Neuronal stem cell (in vitro differentiated cells): ENCODE data around the gene ACOXL.

Source experiments
- DNase-seq: peaks from one replicate; pipeline ENCODE4 v3.0.0-alpha.2; 2013; ENCODE audit warnings: low spot score
- H2AFZ ChIP-seq: one replicate; pipeline ENCODE4 v1.6.1; 2013; ENCODE audit warnings: mild to moderate bottlenecking, low read length, inconsistent platforms
- H2AK5ac ChIP-seq: 2 replicates; pipeline ENCODE4 v1.6.1; 2013; ENCODE audit warnings: low read depth, mild to moderate bottlenecking, inconsistent platforms, low read length, moderate library complexity, mixed read lengths
- H2BK120ac ChIP-seq: 2 replicates; pipeline ENCODE4 v1.6.1; 2013; ENCODE audit warnings: low read depth, mild to moderate bottlenecking, inconsistent platforms, low read length, moderate library complexity, mixed read lengths
- H2BK12ac ChIP-seq: one replicate; pipeline ENCODE4 v1.6.1; 2013; ENCODE audit warnings: low read length, inconsistent platforms
- H2BK15ac ChIP-seq: 2 replicates; pipeline ENCODE4 v1.6.1; 2013; ENCODE audit warnings: mild to moderate bottlenecking, low read length, inconsistent platforms, mixed read lengths
- H2BK5ac ChIP-seq: one replicate; pipeline ENCODE4 v1.6.1; 2013; ENCODE audit warnings: inconsistent platforms, mild to moderate bottlenecking, low read length, moderate library complexity
- H3K14ac ChIP-seq: one replicate; pipeline ENCODE4 v1.6.1; 2013; ENCODE audit warnings: low read length, inconsistent platforms
- H3K18ac ChIP-seq: 2 replicates; pipeline ENCODE4 v1.6.1; 2013; ENCODE audit warnings: low read length, inconsistent platforms
- H3K23ac ChIP-seq: 2 replicates; pipeline ENCODE4 v1.6.1; 2013; ENCODE audit warnings: low read depth, mild to moderate bottlenecking, mixed read lengths, low read length, inconsistent platforms; ENCODE audit not compliant: poor library complexity
- H3K27ac ChIP-seq: replicated peaks from 3 replicates; pipeline ENCODE4 v1.5.1; 2013; ENCODE audit warnings: low read length, inconsistent platforms
- H3K27me3 ChIP-seq, 3 experiments: 2 replicates each; pipeline ENCODE4 v1.6.1; 2013; ENCODE audit warnings: low read length in 3 of 3, mild to moderate bottlenecking in 2 of 3, inconsistent platforms in 1 of 3, low read depth in 1 of 3, mixed read lengths in 1 of 3, moderate library complexity in 1 of 3; ENCODE audit not compliant: control insufficient read depth in 3 of 3, insufficient read depth in 3 of 3
- H3K36me3 ChIP-seq, 2 donors: replicated peaks in 1 of 2; 2 replicates each; pipeline ENCODE4 v1.6.1; 2013; ENCODE audit warnings: low read length in 2 of 2; ENCODE audit not compliant: control insufficient read depth in 2 of 2, insufficient read depth in 2 of 2
- H3K4ac ChIP-seq: 2 replicates; pipeline ENCODE4 v1.6.1; 2013; ENCODE audit warnings: inconsistent platforms, mild to moderate bottlenecking, low read length, moderate library complexity
- H3K4me1 ChIP-seq, 2 donors: 1 replicate in 1 of 2; 2 replicates in 1 of 2; pipeline ENCODE4 v1.6.1; 2013; ENCODE audit warnings: low read length in 2 of 2, low read depth in 1 of 2; ENCODE audit not compliant: control insufficient read depth in 2 of 2, insufficient read depth in 1 of 2
- H3K4me2 ChIP-seq: one replicate; pipeline ENCODE4 v1.6.1; 2013; ENCODE audit warnings: mild to moderate bottlenecking, low read length, inconsistent platforms; ENCODE audit not compliant: insufficient read depth, poor library complexity, severe bottlenecking
- H3K4me3 ChIP-seq, 2 donors: 2 replicates each; pipeline ENCODE4 v1.5.1; 2013; ENCODE audit warnings: low read length in 2 of 2, mild to moderate bottlenecking in 2 of 2, inconsistent platforms in 1 of 2, moderate library complexity in 1 of 2
- H3K79me1 ChIP-seq: one replicate; pipeline ENCODE4 v1.6.1; 2013; ENCODE audit warnings: low read depth, mild to moderate bottlenecking, inconsistent platforms, low read length, moderate library complexity
- H3K9ac ChIP-seq: one replicate; pipeline ENCODE4 v1.6.1; 2013; ENCODE audit warnings: mild to moderate bottlenecking, low read depth, low read length, inconsistent platforms; ENCODE audit not compliant: poor library complexity
- H3K9me3 ChIP-seq, 2 donors: replicated peaks in 1 of 2; 2 replicates each; pipeline versions ENCODE3 to v1.6.1; 2013; ENCODE audit warnings: low read length in 2 of 2, mild to moderate bottlenecking in 2 of 2, inconsistent platforms in 1 of 2, low read depth in 1 of 2, mixed read lengths in 1 of 2, moderate library complexity in 1 of 2; ENCODE audit not compliant: control insufficient read depth in 2 of 2, insufficient read depth in 1 of 2
- H4K8ac ChIP-seq: one replicate; pipeline ENCODE4 v1.6.1; 2013; ENCODE audit warnings: low read depth, mild to moderate bottlenecking, inconsistent platforms, low read length, moderate library complexity
- H4K91ac ChIP-seq: one replicate; pipeline ENCODE4 v1.6.1; 2013; ENCODE audit warnings: low read length, low read depth, mild to moderate bottlenecking, inconsistent platforms; ENCODE audit not compliant: poor library complexity
- WGBS, 2 donors: extraction: QIAGEN DNeasy Blood & Tissue Kit; methylation state at CpG; one replicate each; pipeline ENCODE4 v1.1.7; 2013; ENCODE audit warnings: missing lambda C conversion rate in 2 of 2, mixed read lengths in 1 of 2; ENCODE audit not compliant: insufficient read length in 2 of 2, insufficient replicate concordance in 1 of 2; ENCODE audit errors: extremely low coverage in 2 of 2; 5-methylcytosine and 5-hydroxymethylcytosine counted together

The ACOXL gene

GRCh38 chr2:111015283-111015995 lies 283.1 kb downstream of the ACOXL start:
- H4K91ac ChIP-seq: no peak overlapping the region
- H2AFZ ChIP-seq: no peak overlapping the region
- no peak for DNase-seq
- no peak overlapping the region for H2BK15ac ChIP-seq
- H4K8ac ChIP-seq: no peak overlapping the region
- no peak overlapping the region for H2BK120ac ChIP-seq
- no peak overlapping the region for H3K23ac ChIP-seq
- no CpG with 5 or more reads among the region's 2 CpGs for WGBS, 2 donors
- no peak overlapping the region for H3K4ac ChIP-seq
- no peak overlapping the region for H2BK12ac ChIP-seq
- no peak overlapping the region for H2AK5ac ChIP-seq
- no peak overlapping the region for H3K4me2 ChIP-seq
- no peaks in the 10 kb centered on the region for H3K36me3 ChIP-seq
- no peak overlapping the region for H3K9ac ChIP-seq
- H3K14ac ChIP-seq: no peak overlapping the region
- H3K27ac ChIP-seq: no peak overlapping the region
- H3K4me3 ChIP-seq: no peak overlapping the region
- H2BK5ac ChIP-seq: no peak overlapping the region
- H3K9me3 ChIP-seq: no peaks in the 10 kb centered on the region
- H3K79me1 ChIP-seq: no peaks in the 10 kb centered on the region
- H3K27me3 ChIP-seq: no peaks in the 10 kb centered on the region
- H3K18ac ChIP-seq: no peak overlapping the region
- H3K4me1 ChIP-seq: peaks cover 0 to 6% of the 10 kb centered on the region in 2 donors

- Histone ChIP-seq H3K4ac (no peak overlapping the region), H3K14ac (no peak overlapping the region), H3K4me3 (no peak overlapping the region), H2AFZ (peak overlapping the region; percentile 5), H3K36me3 (no peaks in the 10 kb centered on the region), H4K8ac (no peak overlapping the region), H3K79me1 (no peaks in the 10 kb centered on the region), H3K27ac (no peak overlapping the region), H3K23ac (no peak overlapping the region), H3K18ac (no peak overlapping the region), H2AK5ac (peak overlapping the region; percentile 8), H4K91ac (no peak overlapping the region), H2BK12ac (no peak overlapping the region), H3K27me3 (no peaks in the 10 kb centered on the region), H3K4me1 (peaks cover 0 to 6% of the 10 kb centered on the region in 2 donors), H3K9ac (no peak overlapping the region), H2BK15ac (peak overlapping the region; percentile 11), H2BK5ac (no peak overlapping the region), H3K9me3 (no peaks in the 10 kb centered on the region), H2BK120ac (no peak overlapping the region), H3K4me2 (no peak overlapping the region)
- WGBS, 2 donors: no CpG with 5 or more reads among the region's 7 CpGs
- no peak for DNase-seq
Observed at GRCh38 chr2:111017034-111017622, 284.8 kb downstream of the ACOXL start.

GRCh38 chr2:111017909-111018308 lies 285.5 kb downstream of the ACOXL start:
- Histone ChIP-seq H3K4ac (no peak overlapping the region), H4K91ac (no peak overlapping the region), H3K9ac (no peak overlapping the region), H2AFZ (no peak overlapping the region), H3K23ac (no peak overlapping the region), H3K4me2 (no peak overlapping the region), H3K36me3 (no peaks in the 10 kb centered on the region), H3K14ac (no peak overlapping the region), H3K18ac (no peak overlapping the region), H2BK15ac (no peak overlapping the region), H3K9me3 (no peaks in the 10 kb centered on the region), H2BK12ac (no peak overlapping the region), H2BK120ac (no peak overlapping the region), H2AK5ac (peak overlapping the region; percentile 64), H3K79me1 (no peaks in the 10 kb centered on the region), H3K27me3 (no peaks in the 10 kb centered on the region), H3K4me1 (peaks cover 0 to 6% of the 10 kb centered on the region in 2 donors), H4K8ac (no peak overlapping the region), H3K4me3 (no peak overlapping the region), H2BK5ac (no peak overlapping the region), H3K27ac (no peak overlapping the region)
- WGBS, 2 donors: no CpG with 5 or more reads among the region's 7 CpGs
- DNase-seq: no peak

- WGBS, 2 donors: no CpG with 5 or more reads among the region's 10 CpGs
- no peak overlapping the region for H2AK5ac ChIP-seq
- no peak overlapping the region for H4K91ac ChIP-seq
Observed at GRCh38 chr2:111019381-111019780, 287.0 kb downstream of the ACOXL start.

More at GRCh38 chr2:111019381-111019780, 287.0 kb downstream of the ACOXL start:
- Histone ChIP-seq H2AFZ (peak overlapping the region; percentile 33), H3K36me3 (no peaks in the 10 kb centered on the region), H3K9me3 (no peaks in the 10 kb centered on the region), H4K8ac (no peak overlapping the region), H2BK5ac (no peak overlapping the region), H3K4me2 (no peak overlapping the region), H3K27ac (no peak overlapping the region), H3K23ac (no peak overlapping the region), H3K4me1 (peaks cover 0 to 6% of the 10 kb centered on the region in 2 donors), H3K79me1 (no peaks in the 10 kb centered on the region), H3K9ac (no peak overlapping the region), H2BK15ac (no peak overlapping the region), H2BK12ac (no peak overlapping the region), H3K4ac (no peak overlapping the region), H3K4me3 (no peak overlapping the region), H3K14ac (no peak overlapping the region), H3K18ac (no peak overlapping the region), H2BK120ac (no peak overlapping the region), H3K27me3 (no peaks in the 10 kb centered on the region)
- no peak for DNase-seq
